GM12873 (cell line): ENCODE measurements around the gene PELI2.

Source experiments
- CTCF ChIP-seq: IDR thresholded peaks from 2 replicates; pipeline ENCODE4 v1.5.1; 2012; ENCODE audit warnings: low read depth, mild to moderate bottlenecking, moderate library complexity, low read length, control low read depth; ENCODE audit not compliant: insufficient read depth; ENCODE audit errors: missing control alignments

PELI2 gene

GRCh38 chr14:56333359-56334292 is 215.4 kb downstream of the PELI2 start:
- no peak for TF ChIP-seq CTCF

GRCh38 chr14:56334458-56334857 is 216.2 kb downstream of the PELI2 start:
- no peak for TF ChIP-seq CTCF

- TF ChIP-seq CTCF, result no peak
These were observed 220.5 kb downstream of the PELI2 start for GRCh38 chr14:56338674-56339073.

GRCh38 chr14:56339855-56340701 is 221.9 kb downstream of the PELI2 start:
- TF ChIP-seq CTCF, result peak; percentile 85

- no peak for TF ChIP-seq CTCF
These were observed 222.7 kb downstream of the PELI2 start for GRCh38 chr14:56340932-56341331.

- TF ChIP-seq CTCF, result no peak
These were observed 223.7 kb downstream of the PELI2 start for GRCh38 chr14:56341766-56342493.
